GM10266 (cell line): ENCODE results near the gene DNAL1.
"Not testable (repeated sequence)": the region's sequence is repeated elsewhere in the genome, so short reads cannot be mapped to it uniquely, and the experiment has no call there.

Experiments
- DNase-seq: peaks from one replicate; pipeline ENCODE4 v3.0.0; 2012; ENCODE audit errors: extremely low spot score
- TF ChIP-seq, protein P1 (sequence below): IDR thresholded peaks from 2 replicates; pipeline ENCODE4 v1.5.1; 2012; ENCODE audit warnings: mild to moderate bottlenecking, low read depth; ENCODE audit not compliant: control insufficient read depth, insufficient read depth; ENCODE audit errors: missing control alignments

DNAL1 gene

DNA sequence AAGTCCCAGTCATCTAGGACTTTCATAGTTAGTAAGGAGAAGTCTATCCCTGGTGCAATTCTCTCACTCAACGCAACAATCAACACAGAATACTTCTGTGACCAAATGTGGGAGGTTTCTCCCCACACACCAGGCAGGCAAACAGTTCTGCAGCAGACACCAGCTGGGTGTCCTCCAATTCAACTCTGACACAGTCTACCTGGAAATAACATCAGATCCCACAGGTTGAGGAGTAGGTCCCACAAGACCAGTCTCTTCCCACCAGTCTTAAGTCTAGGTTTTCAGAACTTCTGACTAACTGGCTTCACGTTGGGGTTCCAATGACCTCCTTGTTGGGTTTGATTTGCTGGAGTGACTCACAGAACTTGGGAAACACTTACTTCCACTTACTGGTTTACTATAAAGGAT, 17.6 kb upstream of the DNAL1 start:
- TF ChIP-seq, protein P1, sequence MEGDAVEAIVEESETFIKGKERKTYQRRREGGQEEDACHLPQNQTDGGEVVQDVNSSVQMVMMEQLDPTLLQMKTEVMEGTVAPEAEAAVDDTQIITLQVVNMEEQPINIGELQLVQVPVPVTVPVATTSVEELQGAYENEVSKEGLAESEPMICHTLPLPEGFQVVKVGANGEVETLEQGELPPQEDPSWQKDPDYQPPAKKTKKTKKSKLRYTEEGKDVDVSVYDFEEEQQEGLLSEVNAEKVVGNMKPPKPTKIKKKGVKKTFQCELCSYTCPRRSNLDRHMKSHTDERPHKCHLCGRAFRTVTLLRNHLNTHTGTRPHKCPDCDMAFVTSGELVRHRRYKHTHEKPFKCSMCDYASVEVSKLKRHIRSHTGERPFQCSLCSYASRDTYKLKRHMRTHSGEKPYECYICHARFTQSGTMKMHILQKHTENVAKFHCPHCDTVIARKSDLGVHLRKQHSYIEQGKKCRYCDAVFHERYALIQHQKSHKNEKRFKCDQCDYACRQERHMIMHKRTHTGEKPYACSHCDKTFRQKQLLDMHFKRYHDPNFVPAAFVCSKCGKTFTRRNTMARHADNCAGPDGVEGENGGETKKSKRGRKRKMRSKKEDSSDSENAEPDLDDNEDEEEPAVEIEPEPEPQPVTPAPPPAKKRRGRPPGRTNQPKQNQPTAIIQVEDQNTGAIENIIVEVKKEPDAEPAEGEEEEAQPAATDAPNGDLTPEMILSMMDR = no peak
- no peak for DNase-seq

DNA sequence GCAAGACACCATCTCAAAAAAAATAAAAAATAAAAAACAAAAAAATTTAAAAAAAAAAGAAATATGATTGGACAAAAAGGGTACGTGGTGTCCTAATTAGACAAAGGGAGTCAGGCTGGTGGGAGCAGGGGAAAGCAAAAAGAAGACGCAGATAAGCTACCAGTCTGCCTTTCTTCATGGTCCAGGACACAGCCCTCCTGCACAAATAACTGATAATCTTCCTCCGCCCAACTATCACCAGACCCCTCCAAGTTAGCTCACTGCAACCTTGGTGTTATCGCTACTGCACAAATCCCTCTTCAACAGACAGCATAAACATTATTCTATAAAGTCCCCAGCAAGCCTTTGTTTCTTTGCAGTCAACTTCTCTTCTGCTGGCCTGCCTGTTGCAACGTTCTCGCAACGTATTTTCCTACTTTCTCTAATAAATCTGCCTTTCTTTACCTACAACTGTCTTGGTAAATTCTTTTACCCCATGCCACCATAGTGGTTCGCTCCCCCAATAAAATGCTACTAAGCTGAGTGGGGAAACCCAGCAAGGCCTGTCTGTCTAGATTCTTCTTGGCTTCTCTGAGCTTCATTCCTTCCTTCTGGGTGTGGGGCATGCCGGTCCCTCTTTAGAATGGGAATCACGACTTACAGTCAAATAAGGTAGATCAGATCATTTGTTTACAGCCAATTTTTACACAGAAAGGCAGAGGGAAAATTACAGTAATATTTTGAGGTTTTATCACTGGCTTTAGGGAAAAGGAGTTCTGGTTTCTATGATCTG, 14.6 kb upstream of the DNAL1 start:
- no peak for DNase-seq
- TF ChIP-seq, protein P1 = no peak

DNA sequence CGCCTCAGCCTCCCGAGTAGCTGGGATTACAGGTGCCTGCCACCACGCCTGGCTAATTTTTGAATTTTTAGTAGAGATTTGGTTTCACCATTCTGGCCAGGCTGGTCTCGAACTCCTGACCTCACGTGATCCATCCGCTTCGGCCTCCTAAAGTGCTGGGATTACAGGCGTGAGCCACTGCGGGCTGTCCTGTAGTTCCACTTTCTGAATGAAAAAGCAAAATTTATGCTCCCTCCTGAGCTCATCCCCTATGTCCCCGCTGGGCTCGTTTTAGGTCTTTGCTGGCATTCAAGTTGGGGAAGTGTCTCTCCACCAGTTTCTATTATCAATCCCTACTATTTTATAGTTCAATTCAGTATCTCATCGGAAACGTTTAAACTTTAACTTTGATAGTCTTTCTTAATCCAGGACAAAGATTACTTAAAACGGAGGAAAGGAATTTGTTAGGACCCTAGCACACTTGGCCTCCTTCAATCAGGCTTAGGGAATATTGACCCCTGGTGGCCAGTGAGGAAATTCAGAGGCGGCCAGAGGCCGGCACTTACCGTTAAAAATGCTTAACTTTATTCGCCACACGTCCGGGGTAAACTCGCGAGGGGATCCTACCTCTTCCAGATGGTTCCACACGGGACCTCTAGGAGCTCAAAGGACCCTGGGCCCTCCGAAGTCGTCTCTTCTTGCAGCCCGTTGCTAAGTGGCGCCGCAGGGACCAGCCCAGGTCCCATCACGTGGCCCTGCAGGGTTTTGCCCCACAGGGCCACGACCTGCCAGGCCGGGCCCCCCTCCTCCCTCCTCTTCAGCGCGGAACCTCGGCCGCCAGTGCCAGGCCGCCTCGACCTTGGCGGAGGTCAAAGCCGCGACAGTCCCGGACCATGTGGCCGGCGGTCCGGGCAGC, 11.4 kb upstream of the DNAL1 start:
- peak; percentile 80 for DNase-seq
- TF ChIP-seq, protein P1 = peak; percentile 85

DNA sequence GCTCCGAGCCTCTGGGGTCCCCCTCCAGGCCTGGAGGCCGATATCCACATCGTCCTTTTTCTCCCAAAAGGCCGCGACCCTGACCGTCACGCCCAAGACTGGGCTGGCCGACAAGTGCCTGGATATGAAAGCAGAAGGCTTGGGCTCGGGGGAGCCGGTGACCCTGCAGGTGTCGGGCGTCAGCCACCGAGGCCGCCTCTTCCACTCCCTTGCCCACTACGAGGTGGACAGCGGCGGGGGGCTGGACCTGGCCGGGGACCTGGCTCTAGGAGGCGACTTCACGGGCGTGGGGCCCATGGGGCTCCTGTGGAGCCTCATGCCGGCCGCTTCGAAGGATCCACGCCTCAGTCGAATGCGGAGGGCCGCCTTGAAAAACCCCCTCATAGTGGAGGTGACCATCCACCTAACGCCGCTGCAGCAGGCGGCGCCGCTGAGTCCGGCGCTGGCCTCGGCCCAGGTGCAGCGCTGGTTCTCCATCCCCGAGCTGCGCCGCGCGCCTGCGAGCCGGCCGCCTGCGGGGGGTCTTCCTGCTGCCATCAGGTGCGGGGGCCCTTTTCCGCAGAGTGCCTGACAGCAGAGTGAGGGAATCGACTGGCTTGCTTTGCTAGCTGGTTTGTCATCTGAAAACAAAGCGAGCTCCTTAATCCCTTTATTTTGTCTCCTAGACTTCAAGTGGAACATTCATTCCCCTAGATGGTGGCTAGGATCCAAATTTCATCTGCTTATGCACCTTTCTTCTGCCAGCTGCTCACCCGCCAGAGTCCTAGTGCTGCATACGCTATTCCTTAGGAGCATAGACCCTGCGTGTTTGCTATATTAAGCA, 10.6 kb upstream of the DNAL1 start:
- DNase-seq = no peak
- TF ChIP-seq, protein P1 = peak; percentile 46

DNA sequence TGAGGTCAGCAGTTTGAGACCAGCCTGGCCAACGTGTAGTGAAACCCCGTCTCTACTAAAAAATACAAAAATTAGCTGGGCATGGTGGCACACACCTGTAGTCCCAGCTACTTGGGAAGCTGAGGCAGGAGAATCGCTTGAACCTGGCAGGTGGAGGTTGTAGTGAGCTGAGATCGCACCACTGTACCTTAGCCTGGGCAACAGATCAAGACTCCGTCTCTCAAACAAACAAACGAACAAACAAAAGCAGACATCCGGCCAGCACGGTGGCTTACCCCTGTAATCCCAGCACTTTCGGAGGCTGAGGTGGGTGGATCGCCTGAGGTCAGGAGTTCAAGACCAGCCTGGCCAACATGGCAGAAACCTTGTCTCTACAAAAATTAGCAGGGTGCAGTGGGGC, 8.4 kb upstream of the DNAL1 start:
- DNase-seq = not testable (repeated sequence)

DNA sequence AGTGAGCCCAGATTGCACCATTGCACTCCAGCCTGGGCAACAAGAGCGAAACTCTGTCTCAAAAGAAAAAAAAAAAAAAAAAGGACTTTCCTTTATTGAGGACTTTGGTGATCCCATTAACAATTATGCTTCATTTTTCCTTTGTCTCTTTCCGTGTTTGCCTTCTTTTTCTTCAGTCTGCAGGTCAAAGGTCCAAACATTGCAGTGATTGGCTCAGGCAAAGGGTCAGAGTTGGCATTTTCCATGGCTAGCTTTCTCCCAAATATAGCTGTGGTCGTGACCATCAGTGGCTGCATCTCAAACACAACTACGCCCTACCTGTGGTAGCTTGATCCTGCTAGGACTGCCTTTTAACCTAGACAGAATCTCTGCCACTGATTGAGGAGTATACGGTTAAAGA, 7.0 kb upstream of the DNAL1 start:
- DNase-seq = no peak
- TF ChIP-seq, protein P1 = no peak

DNA sequence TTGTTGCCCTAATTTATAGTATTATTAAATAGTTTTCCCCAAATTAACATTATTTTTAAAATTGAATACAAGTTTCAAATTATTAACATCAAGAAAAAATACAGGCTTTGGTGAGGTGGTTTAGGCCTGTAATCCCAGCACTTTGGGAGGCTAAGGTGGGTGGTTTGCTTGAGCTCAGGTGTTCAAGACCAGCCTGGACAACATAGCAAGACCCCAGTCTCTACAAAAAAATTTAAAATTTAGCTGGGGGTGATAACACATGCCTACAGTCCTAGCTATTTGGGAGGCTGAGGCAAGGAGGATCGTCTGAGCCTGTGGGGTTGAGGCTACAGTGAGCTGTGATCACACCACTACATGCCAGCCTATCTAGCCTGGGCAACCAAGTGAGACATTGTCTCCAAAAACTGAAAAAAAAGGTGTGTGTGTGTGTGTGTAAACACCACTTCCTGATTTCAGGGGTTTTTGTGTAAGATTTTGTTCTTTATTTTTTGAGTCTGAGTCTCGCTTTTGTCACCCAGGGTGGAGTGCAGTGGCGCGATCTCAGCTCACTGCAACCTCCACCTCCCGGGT, 3.9 kb upstream of the DNAL1 start:
- TF ChIP-seq, protein P1 = no peak
- DNase-seq = no peak
